ENCODE measurements around the gene SYT7. TPM values are rescaled to one million over a fixed set of nuclear protein-coding genes. Genes with fewer than 3 reads are reported as not detected.

Gene SYT7
- total and polyA plus RNA-seq, 4 donors = 2.1 to 114 (median 30.8) TPM

- no peak for TF ChIP-seq GABPA (IDR thresholded peaks at IDR 0.05 in 1 of 2, conservative IDR thresholded peaks at IDR 0.05 in 1 of 2)
- TF ChIP-seq MAX (IDR thresholded peaks at IDR 0.05) = no peak
- TF ChIP-seq TAF1 (conservative IDR thresholded peaks at IDR 0.05) = no peak
- TF ChIP-seq FOXA2 (IDR thresholded peaks at IDR 0.05) = no peak
- no peak for TF ChIP-seq ATF3 (IDR thresholded peaks at IDR 0.05)
- TF ChIP-seq HNF4A (conservative IDR thresholded peaks at IDR 0.05) = no peak
- TF ChIP-seq HNF4G (IDR thresholded peaks at IDR 0.05) = no peak
Measured at GRCh38 chr11:61555051-61555969, 25.6 kb downstream of the SYT7 start.

GRCh38 chr11:61554172-61554988, 26.5 kb downstream of the SYT7 start:
- Histone ChIP-seq H3K27ac (ENCODE audit: low read depth in 1 of 2, low read length in 2 of 2) (no peak overlapping the region), H3K4me3 (ENCODE audit: low read depth in 1 of 3, low read length in 3 of 3) (no peak overlapping the region), H3K9me3 (ENCODE audit: control insufficient read depth in 4 of 4, low read length in 3 of 4) (no peaks in the 10 kb centered on the region), H3K4me1 (ENCODE audit: control insufficient read depth in 4 of 4, insufficient read depth in 4 of 4, low read length in 3 of 4) (no peaks in the 10 kb centered on the region), H3K9ac (ENCODE audit: low read depth in 1 of 2, low read length in 2 of 2) (no peak overlapping the region), H3K36me3 (ENCODE audit: control insufficient read depth in 4 of 4, insufficient read depth in 3 of 4, low read depth in 1 of 4, low read length in 3 of 4) (no peaks in the 10 kb centered on the region), H3K27me3 (ENCODE audit: control insufficient read depth in 4 of 4, insufficient read depth in 4 of 4, low read length in 3 of 4) (no peaks in the 10 kb centered on the region)
- no peak for TF ChIP-seq REST (IDR thresholded peaks at IDR 0.05)
- TF ChIP-seq RXRA (IDR thresholded peaks at IDR 0.05) = no peak
- TF ChIP-seq GABPA (IDR thresholded peaks at IDR 0.05 in 1 of 2, conservative IDR thresholded peaks at IDR 0.05 in 1 of 2) = no peak
- TF ChIP-seq RAD21 (IDR thresholded peaks at IDR 0.05) = no peak
- 69% methylated on average over 13 of the region's 13 CpGs for WGBS
- no peak for DNase-seq (ENCODE audit: low spot score)

More at GRCh38 chr11:61555051-61555969, 25.6 kb downstream of the SYT7 start:
- Histone ChIP-seq H3K27me3 (ENCODE audit: control insufficient read depth in 4 of 4, insufficient read depth in 4 of 4, low read length in 3 of 4) (no peaks in the 10 kb centered on the region), H3K36me3 (ENCODE audit: control insufficient read depth in 4 of 4, insufficient read depth in 3 of 4, low read depth in 1 of 4, low read length in 3 of 4) (no peaks in the 10 kb centered on the region), H3K4me1 (ENCODE audit: control insufficient read depth in 4 of 4, insufficient read depth in 4 of 4, low read length in 3 of 4) (no peaks in the 10 kb centered on the region), H3K9ac (ENCODE audit: low read depth in 1 of 2, low read length in 2 of 2) (no peak overlapping the region), H3K27ac (ENCODE audit: low read depth in 1 of 2, low read length in 2 of 2) (no peak overlapping the region), H3K9me3 (ENCODE audit: control insufficient read depth in 4 of 4, low read length in 3 of 4) (no peaks in the 10 kb centered on the region), H3K4me3 (ENCODE audit: low read depth in 1 of 3, low read length in 3 of 3) (no peak overlapping the region)
- DNase-seq (ENCODE audit: low spot score) = no peak
- 21% methylated on average over 57 of the region's 57 CpGs for WGBS

Data from liver (tissue), 9 donors.